GM18519 (cell line): Measurements from ENCODE around the gene CHRM3.
"Not testable (repeated sequence)": the region's sequence is repeated elsewhere in the genome, so short reads cannot be mapped to it uniquely, and the experiment has no call there.

Experiments used
- ATAC-seq: cut with Tn5 transposase; IDR thresholded peaks from one replicate; pipeline ENCODE4 v1.9.1; 2021; ENCODE audit warnings: mild to moderate bottlenecking, moderate library complexity; ENCODE audit not compliant: unreplicated experiment, low FRiP score

CHRM3 gene

DNA sequence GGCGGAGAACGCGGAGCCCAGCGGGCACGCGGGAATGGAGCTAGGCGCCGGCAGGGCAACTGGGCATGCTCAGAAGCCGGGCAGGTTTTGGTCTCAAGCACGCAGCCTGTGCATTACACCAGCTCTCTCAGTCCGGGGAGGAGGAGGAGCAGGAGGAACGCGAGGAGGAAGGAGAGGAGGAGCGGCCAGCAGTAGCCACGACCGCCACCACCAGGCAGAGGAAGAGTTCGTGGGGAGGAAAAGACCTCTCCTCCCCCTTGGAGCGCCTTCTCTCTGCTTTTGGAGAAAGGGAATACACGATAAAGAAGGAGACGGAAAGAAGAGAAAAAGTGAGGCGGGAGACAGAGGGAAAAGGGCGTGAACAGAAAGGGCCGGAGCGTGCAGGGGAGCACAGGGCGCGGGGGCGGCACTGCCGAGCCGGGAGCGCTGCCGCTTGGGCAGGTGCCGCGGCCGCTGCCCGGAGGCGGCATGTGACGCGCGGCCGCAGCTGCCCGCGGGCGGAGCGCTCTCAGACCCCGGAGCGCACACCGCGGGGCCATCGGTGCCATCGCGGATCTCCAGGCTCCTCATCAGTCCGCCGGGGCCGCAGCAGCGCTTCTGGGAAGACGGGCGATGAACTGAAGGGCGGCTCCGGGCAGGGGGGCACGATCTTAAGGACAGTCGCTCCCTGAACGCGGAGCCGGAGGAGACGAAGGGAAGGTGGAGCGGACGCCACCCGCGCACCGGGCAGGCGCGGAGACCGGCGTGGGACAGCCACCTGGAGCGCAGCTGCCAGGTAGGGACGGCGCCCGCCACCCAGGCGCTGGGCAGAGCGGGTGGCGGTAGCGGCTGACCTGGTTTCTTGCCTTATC, at the start of gene CHRM3:
Gene CHRM3 (plus strand): TSS at position 116 of the 851 bp plus-strand sequence. CDS start 520,884 bp downstream, outside the sequence.
- no peak for ATAC-seq

DNA sequence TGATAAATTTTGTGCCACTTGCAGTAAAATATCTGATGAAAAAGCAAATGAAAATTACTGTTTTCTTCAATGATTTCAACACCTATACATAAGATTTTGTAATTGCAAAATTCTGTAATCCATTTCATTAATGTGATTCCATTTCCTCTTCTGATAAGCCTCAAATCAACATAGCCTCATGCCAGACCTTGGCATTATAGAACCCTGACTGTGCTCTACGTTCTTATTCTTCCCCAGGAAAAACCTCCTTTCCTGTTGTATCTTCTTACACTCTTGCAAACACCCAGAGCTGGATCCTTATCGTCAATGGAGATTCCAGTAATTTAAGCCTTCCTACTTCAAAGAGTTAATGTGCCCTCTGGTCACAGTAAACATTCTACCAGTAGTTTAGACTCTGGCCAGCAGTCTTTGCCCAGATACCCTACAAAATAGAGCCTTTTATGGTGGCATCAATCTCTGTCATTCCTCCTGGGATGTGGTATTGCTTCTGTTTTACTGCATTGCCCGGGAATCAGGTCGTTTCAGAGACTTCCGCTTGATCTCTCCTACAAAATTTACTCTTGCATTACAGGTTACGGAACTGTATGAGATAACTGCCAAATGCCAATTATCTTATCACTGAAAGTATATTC, 48.5 kb upstream of the CHRM3 start:
- ATAC-seq = no peak

DNA sequence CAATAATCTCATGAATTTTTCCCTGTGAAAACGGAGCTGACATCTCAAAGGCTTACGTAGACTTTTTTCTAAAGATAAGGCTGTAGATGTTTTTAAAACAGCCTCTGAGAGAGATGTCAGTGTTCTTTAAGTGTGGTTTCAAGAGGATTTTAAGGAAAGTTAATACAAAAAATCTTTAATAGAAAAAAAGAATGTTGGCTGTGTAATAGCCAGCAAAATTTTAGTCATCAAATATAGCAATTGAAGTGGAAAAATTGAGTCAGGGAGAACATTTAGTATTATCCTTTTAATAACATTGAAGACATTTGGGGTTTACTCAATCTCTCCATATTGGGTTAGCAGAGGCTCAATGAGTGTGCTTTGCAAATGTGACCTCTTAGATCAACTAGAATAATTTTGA, 38.6 kb upstream of the CHRM3 start:
- no peak for ATAC-seq

DNA sequence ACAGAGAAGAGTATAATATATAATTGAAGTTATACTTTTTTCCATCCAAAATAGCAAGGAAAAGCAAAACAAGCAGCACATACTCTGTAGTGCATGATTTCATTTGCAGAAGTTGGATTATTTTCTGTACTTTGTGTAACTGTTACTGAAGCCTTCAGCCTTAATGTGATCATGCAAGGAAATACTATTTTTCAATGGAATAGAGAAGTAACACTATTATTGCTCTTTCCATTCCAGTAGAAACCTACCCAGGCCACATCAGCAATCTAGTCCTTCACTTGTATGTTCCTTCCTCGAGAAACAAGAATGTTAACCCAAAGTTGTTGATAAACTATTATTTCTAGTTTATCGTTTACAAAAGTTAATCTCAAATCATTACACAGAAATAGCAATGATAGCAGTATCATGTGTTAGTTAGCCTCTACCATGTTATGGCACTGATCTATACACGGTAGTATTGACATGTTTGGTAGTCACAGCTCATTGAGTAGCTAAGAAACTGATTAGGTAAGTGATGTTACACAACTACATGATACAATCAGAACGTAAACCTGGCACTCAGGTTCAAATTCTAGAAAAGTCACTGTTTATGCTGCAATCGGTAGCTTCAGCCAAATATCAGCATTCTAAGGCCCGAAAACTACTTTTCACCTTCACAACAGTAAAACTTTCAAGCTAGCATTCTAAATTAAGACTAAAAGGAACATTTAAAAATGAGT, 37.6 kb upstream of the CHRM3 start:
- no peak for ATAC-seq

DNA sequence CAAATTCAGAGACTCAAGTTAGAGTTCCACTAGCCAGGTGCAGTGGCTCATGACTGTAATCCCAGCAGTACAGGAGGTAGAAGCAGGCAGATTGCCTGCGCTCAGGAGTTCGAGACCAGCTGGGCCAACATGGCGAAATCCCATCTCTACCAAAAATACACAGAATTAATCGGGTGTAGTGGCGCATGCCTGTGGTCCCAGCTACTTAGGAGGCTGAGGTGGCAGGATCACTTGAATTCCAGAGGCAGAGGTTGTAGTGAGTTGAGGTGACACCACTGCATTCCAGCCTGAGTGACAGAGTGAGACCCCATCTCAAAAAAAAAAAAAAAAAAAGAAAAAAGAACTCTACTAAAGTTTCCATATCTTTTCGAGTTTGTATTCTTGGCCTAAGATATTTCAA, 36.7 kb upstream of the CHRM3 start:
- no peak for ATAC-seq

DNA sequence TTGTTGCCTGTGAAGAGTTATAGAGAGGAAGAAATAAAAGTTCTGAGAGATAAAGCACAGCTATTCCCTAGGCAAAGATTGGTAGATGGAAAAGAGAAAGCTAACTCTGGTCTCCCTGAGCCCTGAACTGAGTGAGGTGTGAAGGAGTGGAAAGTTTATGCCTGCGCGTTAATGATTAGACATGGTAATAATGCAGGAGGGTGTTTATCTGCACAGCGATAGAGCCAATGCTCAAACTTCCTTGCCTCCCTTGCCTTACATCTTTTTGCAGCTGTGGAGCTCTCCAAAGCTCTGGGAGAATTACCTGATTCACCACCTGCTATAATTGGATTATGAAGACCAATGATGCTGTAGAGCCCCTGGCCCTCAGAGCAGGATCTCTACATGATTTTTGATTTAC, 32.8 kb upstream of the CHRM3 start:
- no peak for ATAC-seq

DNA sequence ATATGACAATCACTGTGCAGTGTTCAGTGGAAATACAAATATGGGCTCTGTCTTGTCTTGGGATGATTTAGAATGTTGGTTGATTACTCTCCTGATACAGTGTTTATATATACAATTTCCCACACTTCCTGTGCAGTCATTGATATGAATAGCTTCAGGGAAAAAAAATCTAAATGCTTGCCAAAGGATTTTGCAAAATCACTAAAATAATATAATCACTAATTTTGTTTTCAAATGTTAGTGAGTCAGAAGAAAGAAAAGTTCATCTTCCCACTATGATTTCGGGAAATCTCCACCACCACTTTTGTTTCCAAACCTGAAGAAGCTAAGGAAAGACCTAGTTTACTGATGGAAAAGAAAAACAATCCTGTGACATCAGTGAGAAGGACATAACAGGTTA, 32.1 kb upstream of the CHRM3 start:
- no peak for ATAC-seq

DNA sequence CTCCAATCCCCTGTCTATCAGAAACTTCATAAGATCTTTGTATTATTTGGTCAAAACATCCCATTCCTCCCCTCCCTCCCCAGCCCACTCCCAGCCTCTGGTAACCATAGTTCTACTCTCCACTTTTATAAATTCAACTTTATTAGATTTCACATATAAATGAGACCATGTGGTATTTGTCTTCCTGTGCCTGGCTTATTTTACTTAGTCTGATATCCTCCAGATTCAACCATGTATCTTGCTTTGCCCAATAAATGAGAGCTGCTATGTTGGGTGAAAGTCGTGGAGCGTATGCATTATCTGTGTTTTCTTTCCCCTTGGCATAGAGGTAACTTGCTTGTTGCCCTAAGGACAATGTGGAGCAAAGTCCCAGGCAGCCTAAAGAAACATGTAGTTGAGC, 28.5 kb upstream of the CHRM3 start:
- no peak for ATAC-seq

DNA sequence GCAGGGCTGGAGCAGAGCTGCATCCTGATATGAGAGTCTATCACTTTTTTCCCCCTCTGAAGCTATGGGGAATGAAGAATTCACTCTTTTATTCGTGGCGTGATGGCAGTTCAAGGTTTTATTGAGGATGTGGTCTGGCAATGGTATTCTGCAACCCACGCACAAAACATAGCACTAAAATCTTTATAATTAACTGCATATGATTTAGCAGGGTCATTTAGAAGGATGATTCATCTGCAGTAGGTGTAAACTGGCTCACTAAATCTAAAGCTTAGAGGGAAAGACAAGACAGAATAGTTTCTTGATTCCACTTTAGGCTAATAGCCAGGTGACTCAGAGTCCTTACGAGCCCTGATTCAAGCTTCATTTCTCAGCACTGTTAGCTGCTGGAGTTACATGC, 25.0 kb upstream of the CHRM3 start:
- no peak for ATAC-seq

DNA sequence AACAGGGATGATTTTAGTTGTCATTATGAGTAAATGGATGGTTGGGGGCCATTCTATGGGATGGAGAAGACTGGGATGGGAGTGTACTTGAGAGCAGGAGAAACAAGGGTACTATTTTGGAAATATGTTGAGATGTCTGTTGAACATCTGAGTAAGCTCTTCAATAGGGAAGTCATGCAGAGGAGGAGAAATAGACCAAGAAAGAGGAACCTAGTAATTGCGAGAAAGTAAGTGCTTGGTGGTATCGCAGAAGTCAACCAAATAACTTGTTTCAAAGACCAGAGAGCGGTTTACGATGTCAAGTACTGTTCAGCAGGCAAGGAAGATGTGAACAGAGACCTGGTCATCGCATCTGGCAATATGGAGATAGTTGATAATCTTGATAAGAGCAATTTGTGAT, 22.4 kb upstream of the CHRM3 start:
- no peak for ATAC-seq

DNA sequence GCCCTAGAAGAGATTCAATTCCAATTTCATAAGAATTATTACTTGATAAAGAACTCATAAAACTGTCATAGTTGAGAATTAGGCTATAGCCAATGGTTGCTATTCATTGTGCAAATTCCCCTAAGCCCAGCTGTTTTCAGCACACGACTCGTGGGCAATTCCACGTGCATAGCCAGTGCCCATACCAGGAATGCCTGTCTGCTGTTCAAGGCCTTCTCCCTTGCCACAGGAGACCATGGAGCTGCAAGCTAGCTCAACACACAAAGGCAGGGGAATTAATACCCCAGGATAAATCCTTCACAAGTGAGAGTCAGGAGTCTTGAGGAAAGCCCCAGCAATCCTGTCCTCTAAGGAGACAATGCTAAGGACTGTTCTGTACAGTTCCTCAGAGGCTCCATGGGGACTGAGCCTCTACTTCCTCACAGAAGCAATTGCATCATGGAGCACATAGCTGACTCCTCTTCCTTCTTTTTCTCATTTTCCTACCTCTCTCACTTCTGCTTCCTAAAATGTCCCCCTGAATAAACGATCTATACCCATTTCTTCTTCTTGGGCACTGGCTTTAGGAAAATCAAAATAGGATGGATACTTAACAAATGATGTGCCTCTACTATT, 19.1 kb upstream of the CHRM3 start:
- ATAC-seq = no peak

DNA sequence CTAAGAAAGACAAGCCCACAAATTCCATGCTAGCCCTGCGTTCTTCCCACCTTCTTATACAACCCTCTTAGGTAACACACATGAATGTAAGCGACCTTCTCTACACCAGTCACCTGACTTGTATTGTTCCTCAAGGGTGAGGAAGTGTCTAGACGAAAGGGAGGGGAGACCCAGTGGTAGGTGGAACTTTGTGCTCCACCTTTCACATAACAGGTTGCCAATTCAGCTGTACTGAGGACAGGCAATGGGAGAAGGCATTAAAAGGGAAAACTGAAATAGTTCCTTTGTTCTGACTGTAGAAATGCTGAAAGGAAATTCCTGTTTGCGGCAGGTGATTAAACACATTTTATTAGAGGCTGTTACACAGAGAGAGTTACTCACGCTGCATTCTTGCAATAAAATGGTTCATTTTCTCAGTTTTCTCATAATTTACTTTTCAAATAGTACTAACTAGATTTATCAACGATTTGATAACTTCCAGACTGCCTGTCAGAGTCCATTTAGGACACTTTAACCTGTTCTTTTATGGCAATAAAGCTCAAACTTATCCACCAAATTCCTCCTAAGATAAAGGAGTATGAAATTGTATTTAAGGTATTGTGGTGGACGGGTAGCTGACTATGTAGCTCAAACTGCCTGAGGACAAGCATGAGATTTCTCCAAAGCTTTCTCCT, 17.8 kb upstream of the CHRM3 start:
- ATAC-seq = no peak

DNA sequence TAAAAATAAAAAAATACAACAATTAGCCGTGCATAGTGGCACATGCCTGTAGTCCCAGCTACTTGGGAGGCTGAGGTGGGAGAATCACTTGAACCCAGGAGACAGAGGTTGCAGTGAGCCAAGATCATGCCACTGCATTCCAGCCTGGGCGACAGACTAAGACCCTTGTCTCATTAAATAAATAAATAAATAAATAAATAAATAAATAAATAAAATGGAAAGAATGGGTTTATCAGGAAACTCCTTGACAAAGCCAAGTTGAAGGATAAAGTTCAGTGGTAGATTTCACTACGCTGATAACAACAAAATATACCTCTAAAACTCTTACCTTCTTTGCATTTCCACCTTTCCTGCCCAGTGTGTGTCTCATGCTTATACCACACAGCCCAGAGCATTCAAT, 15.5 kb upstream of the CHRM3 start:
- ATAC-seq = not testable (repeated sequence)

DNA sequence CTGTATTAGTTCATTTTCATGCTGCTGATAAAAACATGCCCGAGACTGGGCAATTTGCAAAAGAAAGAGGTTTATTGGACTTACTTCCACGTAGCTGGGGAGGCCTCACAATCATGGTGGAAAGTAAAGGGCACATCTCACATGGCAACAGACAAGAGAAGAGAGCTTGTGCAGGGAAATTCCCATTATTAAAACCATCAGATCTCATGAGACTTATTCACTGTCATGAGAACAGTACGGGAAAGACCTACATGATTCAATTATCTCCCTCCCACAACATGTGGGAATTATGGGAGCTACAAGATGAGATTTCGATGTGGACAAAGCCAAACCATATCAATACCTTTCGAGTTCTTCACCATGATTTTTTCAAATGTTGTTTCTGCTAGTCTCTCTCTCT, 3.7 kb upstream of the CHRM3 start:
- ATAC-seq = no peak

DNA sequence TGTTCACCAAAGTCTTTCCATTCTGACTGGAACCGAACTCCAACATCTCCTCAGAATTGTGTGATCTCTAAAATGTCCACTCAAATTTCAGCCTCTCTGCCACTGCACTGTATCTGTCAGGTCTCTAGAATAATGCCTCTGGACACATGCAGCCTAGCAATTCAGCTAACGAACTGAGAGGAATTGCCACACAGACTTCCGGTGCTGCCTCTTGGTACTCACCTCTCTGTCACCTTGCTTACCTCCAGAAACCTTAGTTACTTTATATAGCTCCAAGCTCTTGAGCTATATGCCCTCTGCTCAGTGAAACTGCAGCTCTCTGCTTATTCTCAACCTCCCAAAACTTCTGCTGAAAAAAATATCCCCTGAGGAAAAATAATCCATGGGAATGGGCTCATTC, 2.7 kb upstream of the CHRM3 start:
- no peak for ATAC-seq

DNA sequence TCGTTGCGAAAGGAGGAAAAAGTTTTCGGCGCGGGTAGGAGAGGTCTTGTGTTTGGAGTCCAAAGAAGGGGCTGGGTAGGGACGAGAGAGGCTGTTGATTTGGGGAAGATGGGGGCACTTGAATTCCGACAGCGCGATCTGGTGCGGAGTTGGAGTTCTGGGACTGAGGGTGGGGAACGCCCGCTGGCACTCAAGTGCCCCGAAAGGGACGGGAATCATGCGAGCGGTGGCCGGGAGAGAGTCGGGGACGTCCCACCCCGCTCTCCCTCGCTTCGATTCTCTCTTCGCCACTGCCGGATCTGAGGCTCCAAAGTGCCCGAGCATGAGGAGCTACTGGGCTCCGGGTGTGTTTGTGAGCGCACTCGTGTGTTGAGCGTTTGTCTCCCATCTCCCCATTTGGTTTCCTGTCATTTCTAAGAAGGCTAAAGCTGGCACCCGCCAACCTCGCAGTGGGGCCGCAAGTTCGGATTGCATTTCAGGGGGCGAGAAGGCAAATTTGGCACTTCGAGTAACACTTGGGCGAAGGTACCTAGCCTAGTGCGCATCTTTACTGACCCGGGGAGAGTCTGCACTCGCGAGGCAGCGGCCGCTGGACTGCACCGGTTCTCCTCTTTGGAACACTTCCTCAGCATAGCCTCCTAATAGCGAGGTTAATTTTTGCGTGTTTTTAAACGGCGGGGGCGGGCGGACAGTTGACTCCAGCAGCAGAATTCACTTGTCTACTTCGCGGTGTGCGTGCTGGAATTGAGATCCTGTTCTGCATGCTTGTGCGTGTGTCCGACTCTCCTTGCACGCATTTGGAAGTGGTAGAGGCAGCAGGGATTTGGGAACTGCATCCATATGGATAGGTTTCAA, 1.2 kb downstream of the CHRM3 start:
- no peak for ATAC-seq

DNA sequence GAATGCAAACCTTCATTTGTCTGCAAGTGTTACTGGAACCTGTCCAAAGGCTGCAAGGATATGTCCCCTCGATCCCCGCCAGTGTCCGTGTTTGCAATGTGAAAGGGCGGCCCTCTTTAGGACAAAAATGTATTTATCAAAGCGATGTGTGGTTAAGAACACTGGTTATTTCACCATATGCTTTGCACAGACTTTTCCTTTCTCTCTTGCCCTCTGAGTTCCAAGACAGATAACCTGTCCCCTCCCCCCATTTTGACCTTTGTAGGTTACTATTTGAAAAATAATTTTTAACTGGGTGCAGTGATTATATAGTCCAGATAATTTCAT, 1.8 kb downstream of the CHRM3 start:
- ATAC-seq = no peak

DNA sequence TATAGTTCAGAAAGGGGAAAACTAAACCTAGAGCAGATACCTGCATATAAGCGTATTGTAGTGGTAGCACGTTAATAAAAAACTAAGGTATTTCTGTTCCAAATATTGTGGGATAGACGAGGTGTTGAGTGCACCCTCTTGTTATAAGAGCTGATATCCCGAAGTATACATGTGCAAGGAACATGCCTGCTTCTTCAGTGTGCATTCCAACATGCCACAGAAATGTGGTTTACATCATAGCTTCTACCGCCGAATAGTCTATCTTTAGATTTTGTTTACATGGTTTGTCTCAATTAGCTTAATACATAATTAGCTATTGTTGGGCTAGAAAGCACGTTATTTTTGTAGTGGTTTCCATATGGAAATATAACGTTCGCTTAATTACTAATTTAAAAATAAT, 2.2 kb downstream of the CHRM3 start:
- ATAC-seq = no peak

DNA sequence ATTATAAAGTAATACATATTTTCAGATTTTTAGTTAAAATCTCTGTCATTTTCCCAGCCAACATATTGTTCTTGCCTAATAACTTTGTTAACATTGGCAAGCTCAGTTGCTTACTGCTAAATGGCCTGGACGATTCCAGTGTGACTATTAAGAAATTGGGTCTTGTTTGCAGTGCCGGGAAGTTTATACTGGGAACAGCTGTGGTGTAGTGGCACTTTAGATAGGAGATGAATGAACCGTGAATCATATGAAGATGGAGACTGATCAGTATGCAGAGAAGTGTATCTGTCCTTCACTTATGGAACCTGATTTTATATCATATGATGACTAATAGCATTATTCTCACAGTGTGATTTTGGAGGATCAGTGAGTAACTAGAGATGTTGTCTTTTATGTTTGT, 3.3 kb downstream of the CHRM3 start:
- no peak for ATAC-seq

DNA sequence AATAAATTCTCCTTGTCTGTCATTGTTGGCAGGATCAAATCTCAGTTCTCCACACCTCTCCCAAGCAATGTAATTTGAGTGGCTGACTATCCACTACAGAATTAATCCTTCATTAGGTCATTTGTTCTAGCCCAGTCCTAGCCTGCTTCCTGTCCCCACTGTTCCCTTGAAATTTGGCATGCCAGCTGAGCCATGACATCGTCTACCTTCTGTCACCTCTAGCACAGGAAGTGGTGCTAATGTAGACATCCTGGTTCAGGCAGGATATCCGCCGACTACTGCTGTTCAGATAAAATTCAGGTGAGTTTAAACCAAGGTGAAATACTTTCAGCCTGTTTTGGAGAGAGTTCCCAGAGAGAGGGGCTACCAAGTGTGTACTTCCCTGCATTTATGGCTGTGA, 5.9 kb downstream of the CHRM3 start:
- ATAC-seq = no peak
